Cerebellar nuclear complex (tissue), 1 donor: ENCODE results near the gene TMEM161A.

Source experiments
- DNase-seq, 2 experiments: peaks; one replicate each; lab custom pipeline; 2025; lab: John Stamatoyannopoulos, UW

TMEM161A gene

GRCh38 chr19:19098084-19098702 is 40.1 kb downstream of the TMEM161A start:
- DNase-seq: no peak

GRCh38 chr19:19096641-19097627 is 41.3 kb downstream of the TMEM161A start:
- no peak for DNase-seq

- no peak for DNase-seq
Observed at GRCh38 chr19:19095691-19096090, 42.6 kb downstream of the TMEM161A start.

- DNase-seq: no peak
Observed at GRCh38 chr19:19094513-19094912, 43.8 kb downstream of the TMEM161A start.

- no peak for DNase-seq
Observed at GRCh38 chr19:19087676-19088075, 50.6 kb downstream of the TMEM161A start.

- DNase-seq: no peak
Observed at GRCh38 chr19:19083413-19084178, 54.7 kb downstream of the TMEM161A start.

GRCh38 chr19:19081642-19082151 is 56.6 kb downstream of the TMEM161A start:
- DNase-seq: no peak

GRCh38 chr19:19079571-19079970 is 58.7 kb downstream of the TMEM161A start:
- DNase-seq: no peak

- DNase-seq: no peak
Observed at GRCh38 chr19:19078801-19079200, 59.5 kb downstream of the TMEM161A start.

- no peak for DNase-seq
Observed at GRCh38 chr19:19077103-19077502, 61.2 kb downstream of the TMEM161A start.

- no peak for DNase-seq
Observed at GRCh38 chr19:19076476-19076875, 61.8 kb downstream of the TMEM161A start.

- DNase-seq: no peak
Observed at GRCh38 chr19:19075126-19075525, 63.2 kb downstream of the TMEM161A start.

GRCh38 chr19:19074196-19074882 is 63.9 kb downstream of the TMEM161A start:
- no peak for DNase-seq

GRCh38 chr19:19071897-19072296 is 66.4 kb downstream of the TMEM161A start:
- DNase-seq: no peak
